Muscle layer of duodenum (tissue), 2 donors: Measurements from ENCODE around the gene G6PC3.

ENCODE experiments used
- H3K27ac ChIP-seq: one replicate; pipeline ENCODE4 v1.7.0; 2013; ENCODE audit warnings: mild to moderate bottlenecking, low read length
- H3K27me3 ChIP-seq: one replicate; pipeline ENCODE4 v1.7.0; 2013; ENCODE audit warnings: low read depth, mild to moderate bottlenecking, control low read depth, low read length
- H3K36me3 ChIP-seq, 2 donors: one replicate each; pipeline ENCODE4 v1.7.0; 2013; ENCODE audit warnings: low read length in 2 of 2, control low read depth in 1 of 2, mild to moderate bottlenecking in 1 of 2; ENCODE audit not compliant: insufficient read depth in 2 of 2, control insufficient read depth in 1 of 2
- H3K4me1 ChIP-seq, 2 donors: one replicate each; pipeline ENCODE4 v1.7.0; 2013; ENCODE audit warnings: low read length in 2 of 2, mild to moderate bottlenecking in 2 of 2, control low read depth in 1 of 2, moderate library complexity in 1 of 2; ENCODE audit not compliant: insufficient read depth in 2 of 2, control insufficient read depth in 1 of 2
- H3K4me3 ChIP-seq, 2 donors: one replicate each; pipeline ENCODE4 v1.7.0; 2013; ENCODE audit warnings: low read length in 2 of 2, low read depth in 1 of 2, mild to moderate bottlenecking in 1 of 2
- H3K9me3 ChIP-seq, 2 donors: one replicate each; pipeline ENCODE4 v1.7.0; 2013; ENCODE audit warnings: low read length in 2 of 2, control low read depth in 1 of 2, mild to moderate bottlenecking in 1 of 2; ENCODE audit not compliant: control insufficient read depth in 1 of 2
- donor health status: healthy.

Gene G6PC3

GRCh38 chr17:44120851-44121605 is 50.5 kb downstream of the G6PC3 start:
- Histone ChIP-seq H3K36me3 (peaks cover 0 to 3% of the 10 kb centered on the region in 2 donors), H3K4me1 (peaks cover 0 to 37% of the 10 kb centered on the region in 2 donors), H3K27me3 (no peaks in the 10 kb centered on the region), H3K4me3 (no peak overlapping the region), H3K9me3 (no peaks in the 10 kb centered on the region), H3K27ac (no peak overlapping the region)

GRCh38 chr17:44121997-44122815 is 51.7 kb downstream of the G6PC3 start:
- Histone ChIP-seq H3K27me3 (no peaks in the 10 kb centered on the region), H3K27ac (peak overlapping the region; percentile 31), H3K36me3 (peaks cover 0 to 3% of the 10 kb centered on the region in 2 donors), H3K9me3 (no peaks in the 10 kb centered on the region), H3K4me1 (peaks cover 0 to 35% of the 10 kb centered on the region in 2 donors), H3K4me3 (peak overlapping the region; percentile 86 to 95)

GRCh38 chr17:44122816-44123355 is 52.4 kb downstream of the G6PC3 start:
- peaks cover 0 to 3% of the 10 kb centered on the region in 2 donors for H3K36me3 ChIP-seq
- H3K4me3 ChIP-seq = peak overlapping the region; percentile 86 to 95
- peaks cover 0 to 35% of the 10 kb centered on the region in 2 donors for H3K4me1 ChIP-seq

GRCh38 chr17:44123356-44124117 is 53.0 kb downstream of the G6PC3 start, which contains the start of gene HDAC5:
Gene HDAC5, minus strand, starts transcription at chr17:44123641. Its CDS starts 6,126 bp downstream, at chr17:44117515.
- H3K27ac ChIP-seq = peak within 1 kb of the TSS; percentile 76
- peaks cover 0 to 33% of the 10 kb centered on the region in 2 donors for H3K4me1 ChIP-seq
- H3K4me3 ChIP-seq = peak within 1 kb of the TSS; percentile 86 to 95
- H3K27me3 ChIP-seq = no peaks in the 10 kb centered on the region
- H3K36me3 ChIP-seq = peaks cover 0 to 3% of the 10 kb centered on the region in 2 donors
- no peaks in the 10 kb centered on the region for H3K9me3 ChIP-seq

More at GRCh38 chr17:44122816-44123355, 52.4 kb downstream of the G6PC3 start:
- no peaks in the 10 kb centered on the region for H3K9me3 ChIP-seq
- H3K27ac ChIP-seq = peak overlapping the region; percentile 31
- H3K27me3 ChIP-seq = no peaks in the 10 kb centered on the region

- Histone ChIP-seq H3K27me3 (no peaks in the 10 kb centered on the region), H3K27ac (peak overlapping the region; percentile 76), H3K4me1 (peaks cover 0 to 27% of the 10 kb centered on the region in 2 donors), H3K4me3 (peak overlapping the region; percentile 69 to 95), H3K36me3 (peaks cover 0 to 3% of the 10 kb centered on the region in 2 donors), H3K9me3 (no peaks in the 10 kb centered on the region)
Measured at GRCh38 chr17:44124118-44124438, 53.5 kb downstream of the G6PC3 start.
